ENCODE measurements around the gene PJVK. TPM values are rescaled to one million over a fixed set of nuclear protein-coding genes. Genes with fewer than 3 reads are reported as not detected.
A peak's percentile ranks its signal among the peaks of the same experiment; 100 is the strongest.

Gene PJVK
- total and polyA plus RNA-seq, 9 of the 15 experiments (the other 6 are each of a cell fraction or from before 2014, with no cell fraction given): 0.11 to 1.5 (median 0.73) TPM

GRCh38 chr2:178450524-178450773 lies 729 bp upstream of the PJVK start (continued):
- TF ChIP-seq THAP12 (CRISPR knock-in tag; IDR thresholded peaks at IDR 0.05): no peak
- no peak for TF ChIP-seq ZNF311 (CRISPR knock-in tag; IDR thresholded peaks at IDR 0.05)
- TF ChIP-seq RNF219 (CRISPR knock-in tag; IDR thresholded peaks at IDR 0.05): no peak
- TF ChIP-seq U2AF1 (optimal IDR thresholded peaks at IDR 0.05; ENCODE audit: low read depth, low read length): no peak
- no peak for TF ChIP-seq ZNF316 (IDR thresholded peaks at IDR 0.05)
- peak; percentile 95 for TF ChIP-seq CREM (IDR thresholded peaks at IDR 0.05; ENCODE audit: low read depth)
- TF ChIP-seq, protein P1, sequence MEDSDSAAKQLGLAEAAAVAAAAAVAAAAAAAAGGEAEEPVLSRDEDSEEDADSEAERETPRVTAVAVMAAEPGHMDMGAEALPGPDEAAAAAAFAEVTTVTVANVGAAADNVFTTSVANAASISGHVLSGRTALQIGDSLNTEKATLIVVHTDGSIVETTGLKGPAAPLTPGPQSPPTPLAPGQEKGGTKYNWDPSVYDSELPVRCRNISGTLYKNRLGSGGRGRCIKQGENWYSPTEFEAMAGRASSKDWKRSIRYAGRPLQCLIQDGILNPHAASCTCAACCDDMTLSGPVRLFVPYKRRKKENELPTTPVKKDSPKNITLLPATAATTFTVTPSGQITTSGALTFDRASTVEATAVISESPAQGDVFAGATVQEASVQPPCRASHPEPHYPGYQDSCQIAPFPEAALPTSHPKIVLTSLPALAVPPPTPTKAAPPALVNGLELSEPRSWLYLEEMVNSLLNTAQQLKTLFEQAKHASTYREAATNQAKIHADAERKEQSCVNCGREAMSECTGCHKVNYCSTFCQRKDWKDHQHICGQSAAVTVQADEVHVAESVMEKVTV (CRISPR knock-in tag; IDR thresholded peaks at IDR 0.05): no peak
- TF ChIP-seq NFIC (IDR thresholded peaks at IDR 0.05): no peak
- TF ChIP-seq, protein P2, sequence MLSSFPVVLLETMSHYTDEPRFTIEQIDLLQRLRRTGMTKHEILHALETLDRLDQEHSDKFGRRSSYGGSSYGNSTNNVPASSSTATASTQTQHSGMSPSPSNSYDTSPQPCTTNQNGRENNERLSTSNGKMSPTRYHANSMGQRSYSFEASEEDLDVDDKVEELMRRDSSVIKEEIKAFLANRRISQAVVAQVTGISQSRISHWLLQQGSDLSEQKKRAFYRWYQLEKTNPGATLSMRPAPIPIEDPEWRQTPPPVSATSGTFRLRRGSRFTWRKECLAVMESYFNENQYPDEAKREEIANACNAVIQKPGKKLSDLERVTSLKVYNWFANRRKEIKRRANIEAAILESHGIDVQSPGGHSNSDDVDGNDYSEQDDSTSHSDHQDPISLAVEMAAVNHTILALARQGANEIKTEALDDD (IDR thresholded peaks at IDR 0.05): no peak
- TF ChIP-seq, protein P3, sequence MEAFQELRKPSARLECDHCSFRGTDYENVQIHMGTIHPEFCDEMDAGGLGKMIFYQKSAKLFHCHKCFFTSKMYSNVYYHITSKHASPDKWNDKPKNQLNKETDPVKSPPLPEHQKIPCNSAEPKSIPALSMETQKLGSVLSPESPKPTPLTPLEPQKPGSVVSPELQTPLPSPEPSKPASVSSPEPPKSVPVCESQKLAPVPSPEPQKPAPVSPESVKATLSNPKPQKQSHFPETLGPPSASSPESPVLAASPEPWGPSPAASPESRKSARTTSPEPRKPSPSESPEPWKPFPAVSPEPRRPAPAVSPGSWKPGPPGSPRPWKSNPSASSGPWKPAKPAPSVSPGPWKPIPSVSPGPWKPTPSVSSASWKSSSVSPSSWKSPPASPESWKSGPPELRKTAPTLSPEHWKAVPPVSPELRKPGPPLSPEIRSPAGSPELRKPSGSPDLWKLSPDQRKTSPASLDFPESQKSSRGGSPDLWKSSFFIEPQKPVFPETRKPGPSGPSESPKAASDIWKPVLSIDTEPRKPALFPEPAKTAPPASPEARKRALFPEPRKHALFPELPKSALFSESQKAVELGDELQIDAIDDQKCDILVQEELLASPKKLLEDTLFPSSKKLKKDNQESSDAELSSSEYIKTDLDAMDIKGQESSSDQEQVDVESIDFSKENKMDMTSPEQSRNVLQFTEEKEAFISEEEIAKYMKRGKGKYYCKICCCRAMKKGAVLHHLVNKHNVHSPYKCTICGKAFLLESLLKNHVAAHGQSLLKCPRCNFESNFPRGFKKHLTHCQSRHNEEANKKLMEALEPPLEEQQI (IDR thresholded peaks at IDR 0.05): no peak
- TF ChIP-seq BRF1 (IDR thresholded peaks at IDR 0.05; ENCODE audit: borderline replicate concordance, extremely low read depth, insufficient read length): no peak
- TF ChIP-seq, protein P4, sequence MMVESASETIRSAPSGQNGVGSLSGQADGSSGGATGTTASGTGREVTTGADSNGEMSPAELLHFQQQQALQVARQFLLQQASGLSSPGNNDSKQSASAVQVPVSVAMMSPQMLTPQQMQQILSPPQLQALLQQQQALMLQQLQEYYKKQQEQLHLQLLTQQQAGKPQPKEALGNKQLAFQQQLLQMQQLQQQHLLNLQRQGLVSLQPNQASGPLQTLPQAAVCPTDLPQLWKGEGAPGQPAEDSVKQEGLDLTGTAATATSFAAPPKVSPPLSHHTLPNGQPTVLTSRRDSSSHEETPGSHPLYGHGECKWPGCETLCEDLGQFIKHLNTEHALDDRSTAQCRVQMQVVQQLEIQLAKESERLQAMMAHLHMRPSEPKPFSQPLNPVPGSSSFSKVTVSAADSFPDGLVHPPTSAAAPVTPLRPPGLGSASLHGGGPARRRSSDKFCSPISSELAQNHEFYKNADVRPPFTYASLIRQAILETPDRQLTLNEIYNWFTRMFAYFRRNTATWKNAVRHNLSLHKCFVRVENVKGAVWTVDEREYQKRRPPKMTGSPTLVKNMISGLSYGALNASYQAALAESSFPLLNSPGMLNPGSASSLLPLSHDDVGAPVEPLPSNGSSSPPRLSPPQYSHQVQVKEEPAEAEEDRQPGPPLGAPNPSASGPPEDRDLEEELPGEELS (CRISPR knock-in tag; IDR thresholded peaks at IDR 0.05; ENCODE audit: borderline replicate concordance): no peak; the same call in 1 of the 2 replicates
- no peak for TF ChIP-seq KLF13 (tag; IDR thresholded peaks at IDR 0.05; ENCODE audit: borderline replicate concordance, low read depth)
- TF ChIP-seq ZFP1 (CRISPR knock-in tag; IDR thresholded peaks at IDR 0.05): no peak
- peak; percentile 70; the same call in 1 of the 2 replicates for TF ChIP-seq E2F1 (CRISPR knock-in tag; IDR thresholded peaks at IDR 0.05)

All from K562 (cell line).